GM19395 (cell line): ENCODE data around the gene POLK.
"Not testable (repeated sequence)": the region's sequence is repeated elsewhere in the genome, so short reads cannot be mapped to it uniquely, and the experiment has no call there.

Experiments
- ATAC-seq: cut with Tn5 transposase; IDR thresholded peaks from one replicate; pipeline ENCODE4 v1.9.1; 2021; ENCODE audit warnings: mild to moderate bottlenecking, moderate library complexity; ENCODE audit not compliant: unreplicated experiment

Gene POLK

GRCh38 chr5:75603821-75604220, 92.1 kb downstream of the POLK start:
- ATAC-seq = no peak

- not testable (repeated sequence) for ATAC-seq
These were observed 95.7 kb downstream of the POLK start for GRCh38 chr5:75607341-75607740.

GRCh38 chr5:75608870-75609269, 97.2 kb downstream of the POLK start:
- no peak for ATAC-seq

- ATAC-seq = no peak
These were observed 98.5 kb downstream of the POLK start for GRCh38 chr5:75610201-75610600.

- not testable (repeated sequence) for ATAC-seq
These were observed 99.2 kb downstream of the POLK start for GRCh38 chr5:75610859-75611310.

GRCh38 chr5:75611311-75612225, 99.9 kb downstream of the POLK start, which contains the start of gene ANKDD1B:
Gene ANKDD1B (plus strand): TSS chr5:75611453. CDS start chr5:75611635, 182 bp downstream.
- no peak for ATAC-seq

GRCh38 chr5:75612226-75612569, 100.5 kb downstream of the POLK start:
- ATAC-seq = no peak

GRCh38 chr5:75612901-75613300, 101.2 kb downstream of the POLK start:
- ATAC-seq = no peak

- no peak for ATAC-seq
These were observed 102.5 kb downstream of the POLK start for GRCh38 chr5:75614176-75614575.

GRCh38 chr5:75616371-75616881, 104.7 kb downstream of the POLK start:
- ATAC-seq = no peak

- no peak for ATAC-seq
These were observed 105.4 kb downstream of the POLK start for GRCh38 chr5:75616971-75617621.

- ATAC-seq = no peak
These were observed 106.2 kb downstream of the POLK start for GRCh38 chr5:75617736-75618352.

- ATAC-seq = no peak
These were observed 108.7 kb downstream of the POLK start for GRCh38 chr5:75620184-75620959.

GRCh38 chr5:75622564-75622963, 110.9 kb downstream of the POLK start:
- ATAC-seq = no peak

- no peak for ATAC-seq
These were observed 112.2 kb downstream of the POLK start for GRCh38 chr5:75623846-75624245.

- no peak for ATAC-seq
These were observed 115.3 kb downstream of the POLK start for GRCh38 chr5:75626959-75627358.

GRCh38 chr5:75627801-75628200, 116.1 kb downstream of the POLK start:
- ATAC-seq = no peak

- no peak for ATAC-seq
These were observed 119.2 kb downstream of the POLK start for GRCh38 chr5:75630875-75631274.

GRCh38 chr5:75632321-75632720, 120.6 kb downstream of the POLK start:
- ATAC-seq = no peak

- ATAC-seq = no peak
These were observed 126.3 kb downstream of the POLK start for GRCh38 chr5:75637949-75638348.
